ENCODE results near the gene EXOC3. TPM values are rescaled to one million over a fixed set of nuclear protein-coding genes. Genes with fewer than 3 reads are reported as not detected.

The EXOC3 gene
- total RNA-seq, 4 donors from 2014 or later, result 32.4 to 84.8 (median 49.2) TPM

DNA sequence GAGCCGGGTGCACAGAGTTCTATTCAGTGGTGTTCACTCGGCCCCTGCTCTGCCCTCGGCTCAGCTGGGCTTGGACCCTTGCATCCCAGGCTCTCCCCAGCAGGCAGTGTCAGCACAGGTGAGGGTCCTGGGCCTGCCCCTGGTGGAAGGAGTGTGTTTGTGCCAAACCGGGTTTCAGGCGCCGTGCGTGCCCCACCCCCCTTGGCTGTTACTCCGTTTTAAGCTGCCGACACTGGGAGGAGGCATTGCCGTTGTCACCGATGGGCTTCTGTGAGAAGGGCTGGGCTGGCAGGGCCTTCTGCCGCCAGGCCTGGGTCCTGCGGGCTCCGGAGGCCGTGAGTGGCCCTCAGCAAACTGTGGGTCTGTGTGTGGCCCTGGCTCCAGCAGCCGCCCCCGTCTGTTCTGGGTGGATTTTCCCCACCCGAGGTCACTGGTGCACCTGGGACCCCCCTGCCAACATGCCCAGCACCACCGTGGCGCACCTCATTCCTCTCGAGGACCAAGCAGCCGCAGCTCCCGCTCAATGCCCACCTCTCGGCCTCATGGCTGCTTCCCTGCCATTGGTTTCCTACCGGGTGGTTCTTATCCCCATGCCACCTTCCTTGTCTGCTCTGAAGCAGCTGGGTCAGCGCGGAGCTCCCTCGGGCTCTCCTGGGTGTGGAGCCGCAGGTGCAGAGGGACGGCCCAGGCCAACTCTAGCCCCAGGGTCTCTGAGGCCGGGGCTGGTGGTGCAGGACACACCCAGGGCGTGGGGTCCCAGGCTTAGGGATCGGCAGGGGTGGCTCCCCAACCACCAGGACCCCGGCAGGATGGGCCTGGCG is 44.3 kb upstream of the EXOC3 start:
- TF ChIP-seq, protein P1, sequence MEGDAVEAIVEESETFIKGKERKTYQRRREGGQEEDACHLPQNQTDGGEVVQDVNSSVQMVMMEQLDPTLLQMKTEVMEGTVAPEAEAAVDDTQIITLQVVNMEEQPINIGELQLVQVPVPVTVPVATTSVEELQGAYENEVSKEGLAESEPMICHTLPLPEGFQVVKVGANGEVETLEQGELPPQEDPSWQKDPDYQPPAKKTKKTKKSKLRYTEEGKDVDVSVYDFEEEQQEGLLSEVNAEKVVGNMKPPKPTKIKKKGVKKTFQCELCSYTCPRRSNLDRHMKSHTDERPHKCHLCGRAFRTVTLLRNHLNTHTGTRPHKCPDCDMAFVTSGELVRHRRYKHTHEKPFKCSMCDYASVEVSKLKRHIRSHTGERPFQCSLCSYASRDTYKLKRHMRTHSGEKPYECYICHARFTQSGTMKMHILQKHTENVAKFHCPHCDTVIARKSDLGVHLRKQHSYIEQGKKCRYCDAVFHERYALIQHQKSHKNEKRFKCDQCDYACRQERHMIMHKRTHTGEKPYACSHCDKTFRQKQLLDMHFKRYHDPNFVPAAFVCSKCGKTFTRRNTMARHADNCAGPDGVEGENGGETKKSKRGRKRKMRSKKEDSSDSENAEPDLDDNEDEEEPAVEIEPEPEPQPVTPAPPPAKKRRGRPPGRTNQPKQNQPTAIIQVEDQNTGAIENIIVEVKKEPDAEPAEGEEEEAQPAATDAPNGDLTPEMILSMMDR (IDR thresholded peaks at IDR 0.05; ENCODE audit: low read depth), result no peak

DNA sequence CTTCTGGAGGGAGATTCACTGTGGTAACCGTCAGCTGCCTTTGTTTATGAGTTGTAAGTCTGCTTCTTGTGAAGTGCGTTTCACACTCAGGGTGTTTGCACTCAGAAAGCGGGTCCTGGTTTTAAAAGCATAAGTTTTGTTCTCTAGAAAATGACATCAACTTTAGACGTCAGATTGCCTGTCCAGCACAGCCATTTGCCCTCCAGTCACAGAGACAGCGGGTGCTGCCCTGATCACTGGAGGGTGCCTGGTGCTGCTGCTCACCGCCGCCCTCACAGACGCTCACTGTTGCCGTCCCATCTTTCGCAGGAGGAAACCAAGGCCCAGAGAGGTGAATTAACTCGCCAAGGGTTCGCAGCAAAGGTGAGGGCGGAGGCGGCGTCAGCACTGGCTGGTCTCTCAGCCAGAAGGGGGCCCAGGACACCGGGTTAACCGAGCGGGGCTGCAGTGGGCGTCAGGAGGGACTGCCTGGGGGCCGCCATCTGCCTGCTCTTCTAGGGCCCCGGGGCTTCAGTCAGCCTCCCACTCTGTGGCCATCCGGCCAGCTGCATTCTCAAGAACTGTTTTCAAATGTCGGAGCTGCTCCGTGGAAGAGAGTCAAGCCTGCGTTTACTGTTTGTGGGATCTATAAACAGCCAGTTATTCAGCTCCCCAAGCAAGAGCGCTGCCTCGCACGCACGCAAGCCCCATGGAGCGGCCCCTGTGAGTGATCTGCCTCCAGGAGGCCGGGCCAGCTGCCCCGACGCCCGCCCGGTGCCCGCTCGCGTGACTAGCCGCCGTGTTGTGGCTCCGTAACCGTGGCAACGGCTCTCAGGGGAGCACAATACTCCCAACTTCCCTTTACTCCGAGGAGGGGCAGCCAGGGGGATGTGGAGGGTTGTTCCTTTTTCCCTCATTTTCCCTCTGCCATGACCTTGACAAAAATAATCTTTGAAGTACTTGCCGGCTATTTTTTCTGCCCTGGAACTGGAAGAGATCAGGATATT is 43.4 kb upstream of the EXOC3 start:
- TF ChIP-seq, protein P1 (IDR thresholded peaks at IDR 0.05; ENCODE audit: low read depth), result no peak

DNA sequence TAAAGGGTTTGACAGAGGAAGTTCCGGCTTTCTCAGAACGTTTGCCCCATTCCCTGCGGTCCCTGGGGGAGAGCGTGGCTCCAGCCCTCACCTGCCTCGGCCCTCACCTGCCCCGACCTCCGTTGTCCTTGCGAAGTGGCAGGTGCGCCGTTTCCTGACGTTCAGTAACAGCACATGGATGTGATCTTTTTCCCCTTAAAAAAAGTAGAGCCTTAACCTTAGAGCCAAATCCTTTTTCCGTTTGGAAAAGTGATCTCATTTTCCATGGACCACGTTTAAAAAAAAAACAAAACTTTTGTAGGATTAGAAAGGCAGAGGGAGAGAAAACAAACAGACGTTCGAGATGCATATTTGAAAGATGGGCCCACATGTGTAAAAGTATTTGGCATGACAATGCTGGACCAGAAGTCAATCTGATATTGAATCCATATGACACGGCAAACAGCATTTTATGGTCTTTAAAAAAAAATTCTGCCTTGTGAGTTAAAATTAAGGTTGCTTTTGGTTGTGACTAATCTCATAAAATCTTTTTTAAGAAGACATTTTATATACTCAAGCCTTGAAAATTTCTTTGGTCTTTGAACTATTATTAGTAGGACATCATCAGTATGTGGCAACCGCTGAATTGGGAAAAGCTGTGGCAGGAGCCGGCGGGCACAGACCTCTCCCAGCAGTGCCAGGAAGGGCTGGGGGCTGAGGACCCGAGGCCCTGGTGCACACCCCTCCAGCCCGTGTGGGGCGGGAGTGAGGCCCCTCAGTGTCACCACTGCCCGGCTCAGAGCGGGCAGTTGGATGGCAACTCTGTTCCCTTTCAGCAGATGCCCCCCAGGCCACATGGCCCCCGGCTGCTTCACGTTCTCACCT is 42.5 kb upstream of the EXOC3 start:
- TF ChIP-seq, protein P1 (IDR thresholded peaks at IDR 0.05; ENCODE audit: low read depth), result no peak

DNA sequence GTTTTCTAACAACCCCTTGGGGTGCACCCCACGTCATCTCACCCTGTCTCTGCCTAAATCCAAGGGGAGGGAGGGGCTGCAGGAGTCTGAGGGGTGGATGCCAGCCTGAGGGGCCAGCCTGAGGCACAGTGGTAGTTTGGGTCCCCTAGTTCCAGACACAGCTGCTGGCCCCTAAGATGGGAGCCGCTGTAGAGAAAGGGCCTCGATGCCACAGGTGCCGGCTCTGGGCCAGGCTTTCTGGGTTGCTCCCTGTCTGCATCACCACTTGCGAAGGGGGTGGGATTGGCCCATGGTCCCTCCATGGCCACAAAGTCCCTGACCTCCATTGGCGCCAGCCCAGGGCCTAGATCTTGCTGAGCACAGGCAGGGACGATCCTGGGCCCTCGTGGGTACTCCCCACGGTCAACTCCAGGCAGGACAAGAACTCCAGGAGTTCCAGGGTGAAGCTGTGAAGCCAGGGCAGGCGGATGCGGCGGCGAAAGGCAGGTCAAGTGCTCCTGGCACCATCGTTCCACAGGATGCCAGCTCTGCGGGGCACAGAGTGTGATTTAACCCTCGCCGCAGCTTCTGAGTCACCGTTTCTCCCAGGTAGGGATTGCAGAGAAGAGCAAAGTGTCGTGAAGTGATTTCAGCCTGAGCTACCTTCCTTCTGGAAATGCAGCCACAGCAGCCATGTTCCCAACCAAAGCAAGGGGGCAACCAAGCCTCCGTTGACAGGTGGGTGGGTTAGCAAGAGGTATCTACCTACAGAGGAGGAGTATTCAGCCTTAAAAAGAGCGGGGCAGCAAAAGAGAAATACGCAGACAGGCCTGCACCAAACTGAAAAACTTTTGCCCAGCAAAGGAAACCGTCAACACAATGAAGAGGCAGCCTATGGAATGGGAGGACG is 41.6 kb upstream of the EXOC3 start:
- TF ChIP-seq, protein P1 (IDR thresholded peaks at IDR 0.05; ENCODE audit: low read depth), result no peak

DNA sequence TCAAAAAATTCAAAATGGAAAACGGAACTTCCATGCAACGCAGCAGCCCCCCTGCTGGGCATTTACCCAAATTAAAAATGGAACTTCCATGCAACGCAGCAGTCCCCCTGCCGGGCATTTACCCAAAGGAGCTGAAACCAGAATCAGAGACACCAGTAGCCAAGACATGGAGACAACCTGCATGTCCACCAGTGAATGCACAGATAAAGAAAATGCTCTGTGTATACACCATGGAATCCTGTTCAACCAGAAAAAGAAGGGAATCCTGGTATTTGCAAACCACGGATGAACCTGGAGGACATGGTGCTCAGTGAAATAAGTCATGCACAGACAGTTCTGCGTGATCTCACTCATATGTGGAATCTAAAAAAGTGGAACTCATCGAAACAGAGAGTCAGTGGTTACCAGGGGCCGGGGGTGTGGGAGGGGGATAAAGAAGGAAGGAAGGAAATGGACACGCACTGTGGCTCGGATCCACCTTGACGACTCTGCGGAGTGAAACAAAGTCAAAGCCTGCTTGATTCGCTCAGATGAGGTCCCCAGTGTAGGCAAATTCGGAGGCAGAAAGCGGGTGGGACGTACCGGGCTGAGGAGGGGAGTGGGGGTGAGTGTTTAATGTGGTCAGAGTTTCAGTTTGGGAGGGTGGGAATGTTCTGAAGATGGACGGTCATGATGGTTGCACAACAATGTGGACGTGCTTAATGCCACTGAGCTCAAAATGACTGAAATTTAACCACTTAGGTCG is 40.2 kb upstream of the EXOC3 start:
- TF ChIP-seq, protein P1 (IDR thresholded peaks at IDR 0.05; ENCODE audit: low read depth), result no peak

DNA sequence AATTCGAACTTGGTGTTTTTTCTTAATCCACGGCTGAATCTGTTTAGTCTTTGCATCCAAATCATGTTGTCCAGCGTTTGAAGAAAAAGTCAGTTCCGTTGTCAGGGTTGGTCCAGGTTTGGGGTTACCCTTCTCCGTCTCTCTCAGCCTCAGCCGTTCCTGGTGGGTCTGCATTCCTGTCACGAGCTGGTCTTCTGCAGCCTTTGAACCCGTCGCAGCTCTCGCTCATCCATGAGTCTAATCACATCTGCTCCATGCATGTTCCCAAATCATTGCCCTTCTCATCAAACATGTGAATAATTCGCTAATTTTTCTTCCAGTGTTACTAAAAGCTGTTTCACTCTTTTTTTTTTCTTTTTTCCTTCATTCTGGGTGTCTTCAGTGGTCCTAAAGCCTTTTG is 39.0 kb upstream of the EXOC3 start:
- TF ChIP-seq, protein P1 (IDR thresholded peaks at IDR 0.05; ENCODE audit: low read depth), result no peak
